DND-41 (cell line): ENCODE measurements around the gene MORN3.

Source experiments
- ATAC-seq: fragments of 200-7000 bp; cut with Tn5 transposase; 3 replicates; pipeline ENCODE4 v1.9.1; 2021; ENCODE audit warnings: low read depth; ENCODE audit not compliant: insufficient read depth
- DNase-seq: peaks from one replicate; pipeline ENCODE4 v3.0.0-alpha.2; 2020
- H2AFZ ChIP-seq: 2 replicates; pipeline ENCODE4 v1.6.0; 2012; ENCODE audit warnings: low read depth, low read length
- H3K27ac ChIP-seq: 2 replicates; pipeline ENCODE4 v1.5.1; 2012; ENCODE audit warnings: low read length, inconsistent platforms
- H3K27me3 ChIP-seq: fragments of 200-600 bp; sonication (generic); 2 replicates; pipeline ENCODE4 v1.6.0; 2012; ENCODE audit warnings: low read length, mild to moderate bottlenecking, inconsistent platforms; ENCODE audit not compliant: insufficient read depth, poor library complexity
- H3K36me3 ChIP-seq: 2 replicates; pipeline ENCODE4 v1.5.1; 2012; ENCODE audit warnings: low read length, inconsistent platforms; ENCODE audit not compliant: insufficient read depth
- H3K4me1 ChIP-seq: 2 replicates; pipeline ENCODE4 v1.5.1; 2012; ENCODE audit warnings: mild to moderate bottlenecking, low read length; ENCODE audit not compliant: insufficient read depth
- H3K4me2 ChIP-seq: 2 replicates; pipeline ENCODE4 v1.6.0; 2012; ENCODE audit warnings: mild to moderate bottlenecking, moderate library complexity, low read length, inconsistent platforms; ENCODE audit not compliant: insufficient read depth
- H3K4me3 ChIP-seq, 2 experiments: fragments of 200-600 bp in 1 of 2; shearing (Covaris generic) in 1 of 2; 2 replicates each; pipeline ENCODE4 v1.5.1; 2012 to 2016; ENCODE audit warnings: inconsistent platforms in 2 of 2, low read length in 2 of 2, mild to moderate bottlenecking in 2 of 2, low read depth in 1 of 2, moderate library complexity in 1 of 2
- H3K79me2 ChIP-seq: 2 replicates; pipeline ENCODE4 v1.6.0; 2012; ENCODE audit warnings: low read length, inconsistent platforms; ENCODE audit not compliant: insufficient read depth
- H3K9ac ChIP-seq: 2 replicates; pipeline ENCODE4 v1.6.0; 2012; ENCODE audit warnings: low read depth, mild to moderate bottlenecking, inconsistent platforms, low read length, moderate library complexity
- H3K9me3 ChIP-seq: 2 replicates; pipeline ENCODE4 v1.5.1; 2012; ENCODE audit warnings: low read length, moderate library complexity, mild to moderate bottlenecking, inconsistent platforms; ENCODE audit not compliant: insufficient read depth, severe bottlenecking
- H4K20me1 ChIP-seq: 2 replicates; pipeline ENCODE4 v1.6.0; 2012; ENCODE audit warnings: low read length; ENCODE audit not compliant: insufficient read depth
- CTCF ChIP-seq: IDR thresholded peaks from 2 replicates; pipeline ENCODE4 v1.5.1; 2012; ENCODE audit warnings: borderline replicate concordance, low read length, moderate library complexity, mild to moderate bottlenecking; ENCODE audit not compliant: poor library complexity, severe bottlenecking; ENCODE audit errors: extremely low read depth
- EZH2 ChIP-seq: IDR thresholded peaks from 3 replicates; pipeline ENCODE4 v1.6.1; 2012; ENCODE audit warnings: borderline replicate concordance, low read depth, mild to moderate bottlenecking, moderate library complexity, low read length, inconsistent platforms; ENCODE audit not compliant: severe bottlenecking

Gene MORN3

GRCh38 chr12:121611306-121611705, 58.1 kb downstream of the MORN3 start:
- Histone ChIP-seq H3K27me3 (no peaks in the 10 kb centered on the region), H3K79me2 (no peaks in the 10 kb centered on the region), H3K9ac (no peak overlapping the region), H4K20me1 (no peaks in the 10 kb centered on the region), H3K27ac (no peak overlapping the region), H3K4me3 (no peak overlapping the region), H3K9me3 (no peaks in the 10 kb centered on the region), H3K4me1 (no peaks in the 10 kb centered on the region), H2AFZ (no peak overlapping the region), H3K36me3 (no peaks in the 10 kb centered on the region), H3K4me2 (no peak overlapping the region)
- TF ChIP-seq EZH2 (no peak), CTCF (no peak)
- ATAC-seq (peak; percentile 77), DNase-seq (peak; percentile 50)

GRCh38 chr12:121610239-121611149, 59.0 kb downstream of the MORN3 start:
- Histone ChIP-seq H3K4me3 (no peak overlapping the region), H4K20me1 (no peaks in the 10 kb centered on the region), H3K4me1 (no peaks in the 10 kb centered on the region), H3K9ac (no peak overlapping the region), H3K79me2 (no peaks in the 10 kb centered on the region), H3K36me3 (no peaks in the 10 kb centered on the region), H3K4me2 (no peak overlapping the region), H3K9me3 (no peaks in the 10 kb centered on the region), H2AFZ (no peak overlapping the region), H3K27me3 (no peaks in the 10 kb centered on the region), H3K27ac (no peak overlapping the region)
- ATAC-seq = no peak
- DNase-seq = no peak
- TF ChIP-seq CTCF = no peak
- no peak for TF ChIP-seq EZH2

GRCh38 chr12:121608301-121608700, 61.2 kb downstream of the MORN3 start:
- Histone ChIP-seq H3K4me2 (no peak overlapping the region), H4K20me1 (no peaks in the 10 kb centered on the region), H2AFZ (no peak overlapping the region), H3K4me3 (no peak overlapping the region), H3K27me3 (no peaks in the 10 kb centered on the region), H3K9me3 (no peaks in the 10 kb centered on the region), H3K27ac (no peak overlapping the region), H3K36me3 (no peaks in the 10 kb centered on the region), H3K9ac (no peak overlapping the region), H3K79me2 (no peaks in the 10 kb centered on the region), H3K4me1 (no peaks in the 10 kb centered on the region)
- no peak for DNase-seq
- no peak for TF ChIP-seq CTCF
- TF ChIP-seq EZH2 = no peak
- no peak for ATAC-seq

- Histone ChIP-seq H4K20me1 (no peaks in the 10 kb centered on the region), H3K36me3 (no peaks in the 10 kb centered on the region), H3K4me2 (no peak overlapping the region), H3K27me3 (no peaks in the 10 kb centered on the region), H3K9me3 (no peaks in the 10 kb centered on the region), H3K4me1 (no peaks in the 10 kb centered on the region), H3K27ac (no peak overlapping the region), H2AFZ (no peak overlapping the region), H3K9ac (no peak overlapping the region), H3K4me3 (no peak overlapping the region), H3K79me2 (no peaks in the 10 kb centered on the region)
- no peak for ATAC-seq
- DNase-seq = no peak
- TF ChIP-seq CTCF (no peak), EZH2 (no peak)
Observed at GRCh38 chr12:121603581-121603980, 65.9 kb downstream of the MORN3 start.
